HL-60 (cell line): ENCODE measurements around the gene GNG7.

ENCODE experiments used
- DNase-seq, 2 experiments: peaks; one replicate each; pipeline ENCODE4 v3.0.0-alpha.2; 2010 to 2020; ENCODE audit warnings: low read depth in 1 of 2, low spot score in 1 of 2
- H3K27ac ChIP-seq: fragments of 250-450 bp; sonication (Bioruptor Pico); replicated peaks from 2 replicates; pipeline ENCODE4 v1.5.1; 2020; ENCODE audit warnings: mild to moderate bottlenecking, moderate library complexity
- H3K27me3 ChIP-seq: fragments of 250-450 bp; sonication (Bioruptor Pico); 2 replicates; pipeline ENCODE4 v1.5.1; 2021; ENCODE audit warnings: mild to moderate bottlenecking, moderate library complexity; ENCODE audit not compliant: insufficient read depth, poor library complexity, severe bottlenecking
- H3K4me3 ChIP-seq: replicated peaks from 2 replicates; pipeline ENCODE4 v1.5.1; 2011; ENCODE audit warnings: mild to moderate bottlenecking, control low read depth, low read length; ENCODE audit not compliant: insufficient read depth
- CTCF ChIP-seq: IDR thresholded peaks from one replicate; pipeline ENCODE4 v1.5.1; 2011; ENCODE audit warnings: low read length, control low read depth, inconsistent platforms; ENCODE audit not compliant: insufficient read depth
- GABPA ChIP-seq: IDR thresholded peaks from 2 replicates; pipeline ENCODE4 v1.6.1; 2012; ENCODE audit warnings: low read depth
- POLR2AphosphoS5 ChIP-seq: IDR thresholded peaks from 2 replicates; pipeline ENCODE4 v1.6.1; 2012; ENCODE audit warnings: low read depth
- REST ChIP-seq: IDR thresholded peaks from 2 replicates; pipeline ENCODE4 v1.6.1; 2012; ENCODE audit warnings: low read depth; ENCODE audit not compliant: insufficient replicate concordance
- SPI1 ChIP-seq: IDR thresholded peaks from 2 replicates; pipeline ENCODE4 v1.6.1; 2012; ENCODE audit warnings: low read depth, mild to moderate bottlenecking, borderline replicate concordance

GNG7 gene

GRCh38 chr19:2485428-2485827, 217.1 kb downstream of the GNG7 start:
- Histone ChIP-seq H3K4me3 (no peak overlapping the region), H3K27me3 (peaks cover 10% of the 10 kb centered on the region), H3K27ac (no peak overlapping the region)
- TF ChIP-seq REST: no peak
- TF ChIP-seq POLR2AphosphoS5: no peak
- no peak for TF ChIP-seq GABPA
- no peak for TF ChIP-seq CTCF
- no peak for TF ChIP-seq SPI1
- DNase-seq: no peak

- Histone ChIP-seq H3K27me3 (peaks cover 5% of the 10 kb centered on the region), H3K4me3 (no peak overlapping the region), H3K27ac (no peak overlapping the region)
- TF ChIP-seq GABPA: no peak
- no peak for TF ChIP-seq SPI1
- no peak for TF ChIP-seq REST
- no peak for TF ChIP-seq CTCF
- no peak for TF ChIP-seq POLR2AphosphoS5
- DNase-seq: no peak
Observed at GRCh38 chr19:2484178-2484937, 218.1 kb downstream of the GNG7 start.

GRCh38 chr19:2483484-2484151, 218.9 kb downstream of the GNG7 start:
- peaks cover 2% of the 10 kb centered on the region for H3K27me3 ChIP-seq
- no peak for DNase-seq
- H3K27ac ChIP-seq: no peak overlapping the region
- no peak overlapping the region for H3K4me3 ChIP-seq
- TF ChIP-seq GABPA (no peak), SPI1 (no peak), REST (no peak)
